ENCODE measurements around the gene MGLL. TPM values are rescaled to one million over a fixed set of nuclear protein-coding genes. Genes with fewer than 3 reads are reported as not detected.

The MGLL gene
- total and polyA plus RNA-seq, 9 donors, result 4.5 to 22.4 (median 13.3) TPM

- TF ChIP-seq EP300 (IDR thresholded peaks at IDR 0.05), result no peak
- no peak for TF ChIP-seq CTCF (IDR thresholded peaks at IDR 0.05)
- no peak for TF ChIP-seq POLR2A (IDR thresholded peaks at IDR 0.05)
- intact Hi-C loops (cut with DNase I), result no loop called here
- no peak overlapping the region for H3K4me3 ChIP-seq
- H3K27ac ChIP-seq, result no peak overlapping the region
- WGBS, 3 donors, result 65 to 68% (median 65%) methylated on average over 3 of the region's 3 CpGs
- no peaks in the 10 kb centered on the region for H3K36me3 ChIP-seq
- H3K4me1 ChIP-seq (ENCODE audit: insufficient read depth), result no peaks in the 10 kb centered on the region
- DNase-seq, result peak in 1 of 5 donors; percentile 4
- no peaks in the 10 kb centered on the region for H3K27me3 ChIP-seq
- H3K9me3 ChIP-seq, result no peaks in the 10 kb centered on the region
Observed at GRCh38 chr3:127718916-127719290, 103.4 kb downstream of the MGLL start.

GRCh38 chr3:127718245-127718915 is 103.9 kb downstream of the MGLL start:
- H3K27me3 ChIP-seq, result no peaks in the 10 kb centered on the region
- no peak overlapping the region for H3K4me3 ChIP-seq
- H3K27ac ChIP-seq, result no peak overlapping the region
- no peaks in the 10 kb centered on the region for H3K4me1 ChIP-seq (ENCODE audit: insufficient read depth)
- WGBS, 3 donors, result 90% methylated on average over 7 of the region's 7 CpGs
- intact Hi-C loops (cut with DNase I), result no loop called here
- H3K9me3 ChIP-seq, result no peaks in the 10 kb centered on the region
- DNase-seq, result peak in 1 of 5 donors; percentile 0
- TF ChIP-seq POLR2A (IDR thresholded peaks at IDR 0.05), result no peak
- no peak for TF ChIP-seq CTCF (IDR thresholded peaks at IDR 0.05)
- no peak for TF ChIP-seq EP300 (IDR thresholded peaks at IDR 0.05)
- no peaks in the 10 kb centered on the region for H3K36me3 ChIP-seq

- TF ChIP-seq EP300 (IDR thresholded peaks at IDR 0.05) (no peak), POLR2A (IDR thresholded peaks at IDR 0.05) (no peak), CTCF (IDR thresholded peaks at IDR 0.05) (no peak)
- no peaks in the 10 kb centered on the region for H3K4me1 ChIP-seq (ENCODE audit: insufficient read depth)
Observed at GRCh38 chr3:127717357-127718244, 104.7 kb downstream of the MGLL start.

GRCh38 chr3:127716384-127716783 is 105.9 kb downstream of the MGLL start:
- peak in 1 of 5 donors; percentile 1 for DNase-seq
- Histone ChIP-seq H3K36me3 (no peaks in the 10 kb centered on the region), H3K27me3 (no peaks in the 10 kb centered on the region), H3K4me3 (no peak overlapping the region), H3K4me1 (ENCODE audit: insufficient read depth) (no peaks in the 10 kb centered on the region), H3K27ac (no peak overlapping the region), H3K9me3 (no peaks in the 10 kb centered on the region)
- WGBS, 3 donors, result 94 to 99% (median 99%) methylated on average over 6 of the region's 6 CpGs
- TF ChIP-seq EP300 (IDR thresholded peaks at IDR 0.05) (no peak), CTCF (IDR thresholded peaks at IDR 0.05) (no peak), POLR2A (IDR thresholded peaks at IDR 0.05) (no peak)
- intact Hi-C loops (cut with DNase I), result no loop called here

More at GRCh38 chr3:127717357-127718244, 104.7 kb downstream of the MGLL start:
- no peaks in the 10 kb centered on the region for H3K36me3 ChIP-seq
- H3K9me3 ChIP-seq, result no peaks in the 10 kb centered on the region
- intact Hi-C loops (cut with DNase I), result no loop called here
- H3K4me3 ChIP-seq, result no peak overlapping the region
- H3K27ac ChIP-seq, result no peak overlapping the region
- peak in 1 of 5 donors; percentile 3 for DNase-seq
- no peaks in the 10 kb centered on the region for H3K27me3 ChIP-seq
- WGBS, 3 donors, result 77 to 78% (median 77%) methylated on average over 14 of the region's 14 CpGs

Data from ovary (tissue), 9 donors.